Activated naive CD4-positive, alpha-beta T cell (primary cell): ENCODE results near the gene USP30.

ENCODE experiments used
- DNase-seq, 4 experiments: peaks; one replicate each; lab custom pipeline; 2025; lab: John Stamatoyannopoulos, UW

Gene USP30

DNA sequence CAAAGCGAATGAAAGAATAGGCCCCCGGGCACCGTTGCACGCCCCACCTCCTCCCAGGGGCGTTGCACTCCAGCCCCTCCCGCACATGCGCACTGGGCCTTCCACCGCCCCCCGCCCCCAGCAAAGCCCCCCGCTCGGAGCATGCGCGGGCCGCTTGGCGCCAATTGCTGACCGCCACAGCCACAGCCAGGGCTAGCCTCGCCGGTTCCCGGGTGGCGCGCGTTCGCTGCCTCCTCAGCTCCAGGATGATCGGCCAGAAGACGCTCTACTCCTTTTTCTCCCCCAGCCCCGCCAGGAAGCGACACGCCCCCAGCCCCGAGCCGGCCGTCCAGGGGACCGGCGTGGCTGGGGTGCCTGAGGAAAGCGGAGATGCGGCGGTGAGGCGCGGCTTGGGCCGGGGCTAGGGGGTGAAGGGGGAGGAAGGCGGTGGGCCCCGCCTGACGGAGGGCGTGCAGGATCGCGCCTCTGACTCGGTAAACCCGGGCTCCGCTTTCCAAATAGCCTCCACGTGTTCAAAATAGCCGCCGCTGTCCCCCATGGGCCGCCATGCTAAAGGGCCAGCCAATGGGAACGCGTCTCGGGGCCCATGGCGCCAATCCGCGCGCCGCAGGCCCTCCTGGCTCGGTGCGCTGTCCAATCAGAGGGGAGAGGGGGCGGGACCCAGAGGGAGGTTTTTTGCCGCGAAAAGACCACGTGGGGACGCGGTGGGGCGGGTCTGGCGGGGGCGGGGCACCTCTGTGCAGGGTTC, 45.2 kb downstream of the USP30 start, which contains the start of gene UNG:
UNG (plus strand) TSS at position 163 of the 748 bp plus-strand sequence; CDS start at position 246, 83 bp downstream.
- DNase-seq: peak; percentile 88 to 97 (median 94)

DNA sequence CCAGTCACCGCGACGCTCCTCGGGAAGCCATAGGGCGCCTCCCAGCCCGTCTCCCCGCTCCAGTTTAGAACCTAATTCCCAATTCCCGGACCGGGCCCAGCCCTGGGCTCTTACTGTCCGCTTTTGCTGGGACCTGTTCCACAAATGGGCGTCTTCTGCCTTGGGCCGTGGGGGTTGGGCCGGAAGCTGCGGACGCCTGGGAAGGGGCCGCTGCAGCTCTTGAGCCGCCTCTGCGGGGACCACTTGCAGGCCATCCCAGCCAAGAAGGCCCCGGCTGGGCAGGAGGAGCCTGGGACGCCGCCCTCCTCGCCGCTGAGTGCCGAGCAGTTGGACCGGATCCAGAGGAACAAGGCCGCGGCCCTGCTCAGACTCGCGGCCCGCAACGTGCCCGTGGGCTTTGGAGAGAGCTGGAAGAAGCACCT, 45.8 kb downstream of the USP30 start:
- no peak for DNase-seq

DNA sequence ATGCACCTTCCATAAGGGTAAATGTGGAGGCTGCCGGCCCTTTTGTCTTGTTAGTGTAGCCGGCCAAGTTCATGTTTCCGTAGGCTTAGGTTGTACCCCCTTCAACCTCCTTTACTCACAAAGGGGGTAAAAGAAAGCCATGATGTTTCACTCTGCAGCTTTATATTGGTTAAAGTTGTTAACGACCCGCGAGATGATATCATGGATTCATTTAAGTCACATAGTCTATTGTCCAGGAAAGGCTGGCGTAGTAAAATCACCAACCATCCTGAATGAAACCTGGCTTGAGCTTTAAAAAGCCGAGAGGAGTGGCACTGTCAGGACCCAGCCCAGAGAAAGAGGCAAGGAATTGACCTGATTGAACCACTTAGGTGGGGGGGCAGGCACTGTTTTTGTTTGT, 46.3 kb downstream of the USP30 start:
- no peak for DNase-seq

DNA sequence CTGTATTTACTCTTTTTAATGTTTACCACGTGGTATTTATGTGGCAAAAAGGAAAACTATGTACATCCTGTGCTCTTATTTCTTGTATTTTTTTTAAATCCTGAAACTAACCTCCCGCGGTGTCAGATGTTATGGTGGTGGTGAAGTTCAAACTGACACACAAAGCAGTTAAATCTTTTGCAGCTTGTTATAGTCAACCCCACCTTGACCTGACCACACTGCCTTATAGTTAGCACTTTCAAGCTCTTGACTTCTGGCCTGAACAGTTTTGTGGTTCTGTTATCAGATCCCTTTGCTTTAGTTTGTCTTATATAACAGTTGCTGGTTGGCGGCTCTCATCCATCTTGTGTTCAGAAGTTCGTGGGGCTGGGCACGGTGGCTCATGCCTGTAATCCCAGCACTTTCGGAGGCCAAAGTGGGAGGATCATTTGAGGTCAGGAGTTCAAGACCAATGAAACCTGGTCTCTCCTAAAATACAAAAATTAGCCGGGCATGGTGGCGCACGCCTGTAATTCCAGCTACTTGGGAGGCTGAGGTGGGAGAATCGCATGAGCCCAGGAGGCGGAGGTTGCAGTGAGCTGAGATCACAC, 47.1 kb downstream of the USP30 start:
- DNase-seq: no peak

DNA sequence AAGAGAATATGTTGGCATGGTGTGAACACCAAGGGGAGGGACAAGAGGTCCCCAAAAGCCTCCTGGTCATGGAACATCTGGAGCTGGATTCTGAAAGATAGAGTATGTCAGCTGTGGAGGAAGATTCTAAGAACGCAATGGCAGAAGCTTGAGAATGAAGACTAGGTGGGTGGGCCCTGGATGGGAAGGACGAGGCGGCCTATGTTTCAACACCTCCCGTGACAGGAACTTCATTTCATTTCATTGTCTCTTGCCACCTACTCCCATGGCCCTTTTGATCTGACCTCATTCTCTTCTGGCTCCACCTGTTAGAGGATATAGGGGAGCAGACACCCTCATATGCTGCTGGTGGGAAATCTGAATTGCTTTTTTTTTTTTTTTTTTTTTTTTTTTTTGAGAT, 48.4 kb downstream of the USP30 start:
- DNase-seq: no peak

DNA sequence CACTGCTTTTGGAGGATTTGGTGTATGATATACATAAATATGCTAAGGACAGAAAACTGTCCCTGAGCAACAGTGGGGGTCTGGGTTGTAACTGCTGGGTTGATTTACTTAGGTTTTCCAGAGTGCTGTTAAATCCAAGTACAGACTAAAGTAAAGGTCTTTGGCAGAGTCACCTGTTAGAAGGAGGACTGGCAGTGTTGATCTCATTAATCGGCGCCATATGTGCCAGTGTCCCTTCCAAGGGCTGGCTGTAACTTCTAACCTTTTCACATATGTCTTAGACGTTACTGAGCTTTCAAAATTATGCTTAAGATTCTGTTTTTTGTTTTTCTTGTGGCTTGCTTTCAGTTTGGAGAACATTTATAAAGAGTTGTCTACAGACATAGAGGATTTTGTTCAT, 50.1 kb downstream of the USP30 start:
- no peak for DNase-seq

DNA sequence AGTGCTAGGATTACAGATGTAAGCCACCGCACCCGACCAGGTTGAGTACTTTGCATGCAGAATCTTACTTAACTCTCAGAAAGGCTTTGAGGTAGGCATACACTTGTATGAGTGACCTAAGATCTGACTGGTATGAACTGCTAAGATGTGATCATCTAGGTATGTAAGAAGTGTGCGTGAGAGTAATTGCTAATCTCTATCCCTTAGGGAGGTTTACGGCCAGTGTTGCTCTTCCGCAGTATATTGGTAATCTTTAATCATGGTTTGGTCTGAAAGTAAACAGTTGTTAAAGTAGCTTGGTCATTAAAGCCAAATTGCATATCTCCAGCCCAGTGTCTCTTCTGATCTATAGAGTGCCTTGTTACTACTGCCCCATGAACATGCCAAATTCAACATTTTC, 52.8 kb downstream of the USP30 start:
- DNase-seq: no peak

DNA sequence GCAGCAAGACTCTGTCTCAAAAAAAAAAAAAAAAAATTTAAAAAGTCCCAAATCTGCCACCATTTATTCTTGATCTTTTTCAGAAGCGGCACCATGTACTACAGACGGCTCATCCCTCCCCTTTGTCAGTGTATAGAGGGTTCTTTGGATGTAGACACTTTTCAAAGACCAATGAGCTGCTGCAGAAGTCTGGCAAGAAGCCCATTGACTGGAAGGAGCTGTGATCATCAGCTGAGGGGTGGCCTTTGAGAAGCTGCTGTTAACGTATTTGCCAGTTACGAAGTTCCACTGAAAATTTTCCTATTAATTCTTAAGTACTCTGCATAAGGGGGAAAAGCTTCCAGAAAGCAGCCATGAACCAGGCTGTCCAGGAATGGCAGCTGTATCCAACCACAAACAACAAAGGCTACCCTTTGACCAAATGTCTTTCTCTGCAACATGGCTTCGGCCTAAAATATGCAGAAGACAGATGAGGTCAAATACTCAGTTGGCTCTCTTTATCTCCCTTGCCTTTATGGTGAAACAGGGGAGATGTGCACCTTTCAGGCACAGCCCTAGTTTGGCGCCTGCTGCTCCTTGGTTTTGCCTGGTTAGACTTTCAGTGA, 57.5 kb downstream of the USP30 start:
- no peak for DNase-seq

DNA sequence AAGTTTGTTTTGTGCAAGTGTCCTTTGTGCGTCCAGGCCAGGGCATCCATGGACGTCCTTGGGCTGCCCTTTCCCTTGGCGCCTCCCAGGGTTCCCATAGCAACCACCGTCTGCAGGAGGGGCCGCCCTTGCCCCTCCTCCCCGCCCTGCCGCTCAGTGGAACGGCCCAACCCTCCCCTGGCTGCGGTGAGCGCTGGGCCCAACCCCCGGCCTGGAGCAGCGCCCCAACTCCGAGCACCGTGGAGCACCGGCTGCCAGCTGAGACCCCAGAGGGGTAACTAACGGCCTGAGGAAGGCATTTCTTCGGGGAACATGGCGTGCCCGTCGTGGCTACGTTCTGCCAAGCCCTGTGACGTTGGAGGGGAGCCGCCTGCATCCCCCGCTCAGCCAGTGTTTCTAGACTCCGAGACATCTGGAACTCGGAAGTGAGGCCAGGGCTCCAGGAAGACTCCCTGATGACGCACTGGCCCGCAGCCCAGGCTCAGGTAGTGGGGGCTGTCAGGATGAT, 58.7 kb downstream of the USP30 start:
- DNase-seq: peak in 1 of 4 experiments; percentile 42

DNA sequence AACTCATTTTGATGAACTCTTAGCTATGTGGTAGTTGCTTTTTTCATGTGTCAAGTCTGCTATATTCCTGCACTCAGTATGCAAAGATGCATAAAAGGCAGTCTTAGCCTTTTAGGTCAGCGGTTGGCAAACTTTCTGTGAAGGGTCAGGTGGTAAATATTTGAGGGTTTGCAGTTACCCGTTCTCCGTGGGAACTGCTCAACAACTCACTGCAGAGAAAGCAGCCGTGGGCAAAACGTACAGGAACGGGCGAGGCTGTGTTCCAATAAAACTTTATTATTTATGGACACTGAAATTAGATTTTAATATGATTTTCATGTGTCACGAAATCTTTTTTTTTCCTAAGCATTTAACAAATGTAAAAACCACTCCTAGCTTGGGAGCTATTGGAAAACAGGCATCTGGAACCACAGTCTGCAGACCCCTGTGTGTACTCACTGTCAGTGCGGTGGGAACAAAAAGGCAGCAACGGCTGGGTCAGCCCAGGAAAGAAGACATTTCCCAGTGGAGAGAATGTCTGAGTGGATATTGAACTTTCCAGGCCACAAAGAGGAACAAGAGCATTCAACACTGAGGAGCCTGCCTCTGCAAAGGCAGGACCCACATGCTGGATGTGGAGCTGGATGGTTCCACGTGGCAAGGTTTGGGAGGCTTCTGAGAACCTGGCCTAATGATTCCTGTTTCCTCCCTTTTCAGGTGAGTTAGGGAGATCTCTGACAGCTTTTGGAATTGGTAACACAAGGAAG, 60.5 kb downstream of the USP30 start:
- no peak for DNase-seq

DNA sequence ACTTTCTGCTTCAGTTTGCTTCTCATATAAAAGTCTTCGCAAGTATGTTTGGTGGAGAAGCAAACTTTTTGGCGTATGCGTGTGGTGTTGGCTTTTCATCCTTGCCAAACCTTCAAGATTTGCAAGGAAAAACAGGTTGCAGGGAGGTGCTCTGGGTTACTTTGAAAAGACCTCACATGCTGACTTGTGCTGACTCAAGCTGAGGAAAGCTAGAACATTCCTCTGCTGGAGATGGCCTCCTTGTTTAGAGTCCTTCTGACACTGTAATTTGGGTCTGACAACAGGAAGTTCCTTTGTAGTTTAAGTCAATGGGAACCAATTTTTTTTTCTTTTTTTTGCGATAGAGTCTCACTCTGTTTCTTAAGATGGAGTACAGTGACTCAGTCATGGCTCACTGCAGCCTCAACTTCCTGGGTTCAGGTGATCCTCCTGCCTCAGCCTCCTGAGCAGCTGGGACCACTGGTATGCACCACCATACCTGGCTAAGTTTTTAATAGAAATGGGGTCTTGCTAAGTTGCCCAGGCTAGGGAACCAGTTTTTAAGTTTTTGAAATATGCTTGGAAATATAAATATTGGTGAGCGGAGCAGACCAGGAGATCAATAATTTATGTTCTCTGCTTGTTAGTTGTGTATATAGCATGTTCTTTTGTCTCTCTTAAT, 61.4 kb downstream of the USP30 start:
- DNase-seq: no peak

DNA sequence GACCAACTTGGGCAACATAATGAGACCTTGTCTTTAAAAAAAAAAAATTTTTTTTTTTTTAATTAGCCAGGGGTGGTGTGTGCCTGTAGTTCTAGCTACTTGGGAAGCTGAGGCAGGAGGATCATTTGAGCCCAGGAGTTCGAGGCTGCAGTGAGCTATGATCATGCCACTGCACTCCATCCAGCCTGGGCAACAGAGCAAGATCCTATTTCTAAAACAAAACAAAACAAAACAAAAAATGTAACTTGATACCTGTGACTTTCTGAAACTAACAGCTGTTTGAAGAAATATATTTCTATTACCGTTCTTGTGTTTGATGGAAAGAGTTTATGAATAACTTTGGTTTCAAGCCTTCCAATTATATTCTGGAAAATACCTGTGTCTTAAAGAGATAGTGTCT, 62.3 kb downstream of the USP30 start:
- DNase-seq: no peak

DNA sequence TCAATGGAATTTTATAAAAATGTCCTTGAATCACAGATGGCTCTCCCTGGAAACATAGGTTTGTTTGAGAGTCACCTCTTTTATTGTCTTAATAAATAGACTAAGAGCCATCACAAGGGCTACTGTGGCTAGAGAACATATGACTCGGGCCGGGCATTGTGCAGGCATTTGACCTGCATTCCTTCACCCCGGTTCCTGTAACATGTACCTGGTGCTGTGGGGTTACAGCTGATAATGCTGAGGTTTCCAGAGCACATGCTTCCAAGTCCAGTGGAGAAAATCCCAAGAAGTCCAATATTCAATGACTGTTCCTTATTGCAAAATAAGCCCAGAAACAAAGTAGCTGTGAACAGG, 63.0 kb downstream of the USP30 start:
- no peak for DNase-seq

DNA sequence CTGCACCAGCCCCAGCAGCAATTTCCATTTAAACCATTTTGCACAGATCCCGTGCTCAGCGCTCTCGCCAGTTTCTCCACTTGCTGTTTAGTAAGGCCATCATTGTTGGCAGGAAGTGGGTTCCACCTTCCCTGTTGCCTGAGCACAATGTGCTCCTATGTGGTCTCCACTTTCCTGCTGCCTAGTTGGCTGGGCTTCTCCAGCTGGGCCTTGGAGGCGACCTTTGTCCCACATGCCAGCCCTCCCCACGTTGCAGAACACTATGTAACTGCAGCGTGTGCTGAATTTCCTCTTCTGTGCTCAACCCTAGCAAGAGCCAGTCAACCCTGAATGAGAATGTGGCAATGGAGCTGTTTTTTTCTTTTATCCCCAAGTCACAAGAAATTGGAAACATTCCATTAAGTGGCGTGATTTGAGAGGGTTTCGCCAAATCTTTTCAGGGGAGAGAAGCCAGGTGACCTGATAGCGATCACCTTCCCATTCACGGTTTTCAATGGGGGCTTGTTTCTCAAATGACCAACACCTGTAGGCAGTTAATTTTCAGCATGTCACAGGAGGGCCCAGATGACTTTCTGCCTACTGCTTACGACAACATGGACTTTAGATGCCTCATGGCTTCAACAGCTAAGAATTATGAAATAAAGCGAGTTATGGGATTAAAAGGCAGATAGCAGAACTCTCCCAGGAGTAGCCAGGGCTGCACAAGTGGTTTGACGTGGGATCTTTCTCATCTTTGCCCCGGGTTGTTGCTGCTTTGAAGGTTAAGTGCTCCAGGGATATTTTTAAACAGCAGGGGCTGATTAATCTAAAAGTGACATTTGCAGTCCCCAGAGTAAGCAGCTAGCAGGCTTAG, 63.6 kb downstream of the USP30 start, which contains the start of gene ACACB:
ACACB (plus strand) TSS at position 830 of the 853 bp plus-strand sequence. CDS start 22,819 bp downstream, outside the sequence.
- DNase-seq: no peak

DNA sequence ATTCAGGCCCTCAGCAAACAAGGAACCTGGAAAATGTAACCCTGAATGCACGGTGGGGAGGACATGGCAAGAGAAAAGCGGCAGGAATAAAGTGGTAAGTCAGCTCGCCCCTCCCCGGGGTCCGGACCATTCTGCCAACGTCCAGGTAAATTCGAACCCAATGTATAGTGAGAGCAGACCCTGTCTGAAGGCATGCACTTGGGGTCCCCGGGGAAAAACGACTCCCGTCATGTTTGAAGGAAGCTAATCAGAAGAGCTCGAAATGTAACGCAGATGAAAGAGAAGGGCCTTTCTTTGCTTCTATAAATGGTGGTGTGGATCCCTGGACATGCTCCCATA, 64.2 kb downstream of the USP30 start:
- DNase-seq: no peak

DNA sequence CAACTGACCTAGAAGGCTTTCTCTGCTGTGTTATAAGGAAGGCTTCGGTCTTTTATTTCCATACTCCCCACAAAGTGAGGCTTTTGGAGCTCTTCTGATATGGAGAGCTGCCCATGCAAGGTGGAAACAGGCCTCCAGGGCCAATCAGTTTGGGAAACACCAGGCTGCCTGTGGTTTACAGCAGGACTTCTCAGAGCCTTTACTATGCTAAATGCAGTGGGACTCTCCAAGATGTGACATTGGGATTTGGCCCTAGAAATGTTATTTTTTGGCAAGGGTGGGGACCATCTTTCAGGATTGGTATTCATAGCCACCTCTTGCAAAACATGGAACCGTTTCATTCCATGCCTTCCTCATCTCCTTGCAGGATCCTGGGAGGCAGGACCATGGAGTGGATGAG, 67.7 kb downstream of the USP30 start:
- no peak for DNase-seq

DNA sequence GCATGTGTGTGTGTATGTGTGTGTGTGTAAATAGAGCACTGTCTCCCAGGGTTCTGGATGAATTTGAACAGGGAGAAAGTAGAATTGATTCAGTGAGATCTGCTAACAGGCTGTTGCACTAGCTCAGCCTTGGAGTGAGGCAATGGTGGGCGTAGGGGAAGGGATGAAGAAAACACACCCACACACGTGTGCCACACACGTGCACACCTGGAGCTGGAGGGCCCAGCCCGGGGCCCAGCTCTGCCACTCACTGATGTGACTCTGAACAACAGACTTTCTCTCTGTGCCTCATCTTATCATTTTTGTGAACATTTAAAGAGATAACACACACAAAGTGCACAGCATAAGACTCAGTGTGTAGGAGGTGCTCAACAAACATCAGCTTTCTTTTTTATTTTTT, 68.2 kb downstream of the USP30 start:
- DNase-seq: no peak

DNA sequence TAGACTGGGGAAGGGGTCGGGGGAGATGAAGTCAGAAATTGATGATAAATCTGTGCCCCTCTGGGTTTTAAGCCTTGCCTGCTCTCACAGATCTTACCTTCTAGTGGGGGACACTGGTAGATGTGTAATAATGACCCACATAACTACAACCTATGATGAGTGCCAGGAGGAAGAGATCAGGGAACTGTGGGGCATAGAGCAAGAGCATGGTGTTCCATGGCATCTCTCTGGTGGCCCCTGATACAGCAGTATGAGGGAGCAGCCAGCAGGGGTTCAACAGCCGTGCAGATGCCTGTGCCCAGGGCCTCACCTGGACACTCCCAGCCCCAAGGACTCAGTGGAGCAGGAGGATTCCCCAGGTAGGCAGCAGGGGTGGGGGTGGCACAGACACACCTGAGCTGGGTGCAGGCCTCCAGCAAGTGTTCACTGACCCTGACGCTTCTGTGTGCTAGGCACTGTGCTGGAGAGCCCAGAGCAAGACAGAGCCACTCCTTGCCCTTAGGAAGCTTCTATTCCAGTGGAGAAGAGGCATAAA, 69.0 kb downstream of the USP30 start:
- DNase-seq: no peak

DNA sequence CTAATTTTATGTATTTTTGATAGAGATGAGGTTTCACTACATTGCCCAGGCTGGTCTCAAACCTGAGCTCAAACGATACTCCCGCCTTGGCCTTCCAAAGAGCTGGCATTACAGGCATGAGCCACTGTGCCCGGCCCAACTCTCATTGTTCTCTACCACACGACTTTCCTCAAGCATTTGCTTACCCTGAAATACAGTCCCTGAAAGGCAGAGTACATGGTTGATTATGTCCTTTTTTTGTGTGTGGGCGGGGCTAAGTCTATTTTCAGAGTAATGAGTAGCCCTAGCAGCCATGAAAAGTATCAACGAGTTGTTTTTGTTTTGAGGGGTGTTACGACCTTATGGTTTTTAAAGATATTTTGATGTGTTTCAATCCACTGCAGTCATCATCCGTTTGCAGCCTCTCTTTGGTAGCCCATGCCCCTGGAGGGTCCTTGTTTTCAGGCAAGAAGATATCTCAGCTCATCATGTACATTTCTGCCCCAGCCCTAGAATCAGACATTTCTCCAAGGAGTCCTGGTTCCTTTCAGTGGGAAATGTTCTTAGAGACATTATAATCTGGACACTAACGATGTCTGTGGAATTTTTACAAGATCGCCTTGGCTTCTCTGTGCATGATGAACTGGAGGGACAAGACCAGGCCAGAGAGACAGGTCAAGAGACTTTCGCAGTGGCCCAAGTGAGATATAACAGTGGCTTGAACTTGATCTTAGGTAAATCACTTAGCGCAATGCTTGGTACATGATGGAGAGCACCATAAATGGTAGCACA, 72.7 kb downstream of the USP30 start:
- no peak for DNase-seq

DNA sequence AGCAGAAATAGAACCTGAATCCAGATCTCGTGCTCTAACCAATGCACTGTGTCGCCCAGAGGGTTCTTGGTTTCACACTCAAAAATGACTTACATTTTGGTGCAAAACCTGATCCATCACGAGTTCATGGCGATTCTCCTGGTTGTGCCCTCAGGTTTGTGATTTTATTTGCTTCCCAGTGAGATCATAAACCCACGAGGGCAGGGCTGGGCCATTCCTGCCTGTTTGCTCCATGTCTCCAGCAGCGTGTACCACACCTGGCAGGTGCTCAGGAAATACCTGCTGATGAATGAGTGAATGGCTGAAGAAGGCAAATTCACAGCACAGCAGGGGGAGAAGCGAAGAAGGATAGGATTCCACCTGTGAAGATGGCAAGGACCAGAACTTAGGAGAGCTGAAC, 73.4 kb downstream of the USP30 start:
- no peak for DNase-seq
